GM12872 (cell line): Measurements from ENCODE around the gene IGF1R.

Experiments
- TF ChIP-seq, protein P1 (sequence below): IDR thresholded peaks from 3 replicates; pipeline ENCODE4 v1.5.1; 2011; ENCODE audit warnings: low read depth, mild to moderate bottlenecking, low read length, moderate library complexity; ENCODE audit not compliant: insufficient read depth

The IGF1R gene

DNA sequence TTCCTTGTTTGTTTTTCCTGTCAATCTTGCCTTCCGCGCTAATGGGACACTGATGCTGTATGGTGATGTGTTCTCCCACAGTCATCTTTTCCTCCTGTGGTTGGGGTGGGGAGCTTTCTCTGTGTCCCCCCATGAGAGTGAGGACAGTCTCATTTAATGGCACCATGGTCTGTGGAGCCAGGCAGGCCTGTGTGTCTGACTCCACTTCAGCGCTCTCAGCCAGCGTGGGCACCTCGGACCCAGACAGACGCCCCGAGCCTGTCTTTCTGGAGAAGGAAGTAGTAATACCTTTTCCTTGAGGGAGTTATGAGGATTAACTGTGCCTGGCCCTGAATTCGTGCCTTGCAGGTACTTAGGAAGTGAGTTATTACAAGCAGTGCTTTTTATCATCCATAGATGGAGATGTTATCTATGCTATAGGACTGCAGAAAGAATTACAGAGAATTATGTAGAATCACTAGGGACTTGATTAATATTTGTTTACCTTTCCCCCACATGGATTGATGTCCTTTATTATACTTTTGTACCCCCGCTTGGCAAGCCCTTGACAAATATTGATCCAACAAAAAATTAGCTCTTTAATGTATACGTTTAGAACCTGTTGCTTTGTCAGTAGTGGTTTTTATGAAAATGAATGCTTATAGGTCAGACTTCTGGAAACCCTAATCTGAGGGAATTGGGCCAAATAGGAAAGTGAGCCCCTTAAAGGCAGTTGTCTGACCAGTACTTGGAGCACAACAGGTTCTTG lies 206.9 kb downstream of the IGF1R start:
- TF ChIP-seq, protein P1, sequence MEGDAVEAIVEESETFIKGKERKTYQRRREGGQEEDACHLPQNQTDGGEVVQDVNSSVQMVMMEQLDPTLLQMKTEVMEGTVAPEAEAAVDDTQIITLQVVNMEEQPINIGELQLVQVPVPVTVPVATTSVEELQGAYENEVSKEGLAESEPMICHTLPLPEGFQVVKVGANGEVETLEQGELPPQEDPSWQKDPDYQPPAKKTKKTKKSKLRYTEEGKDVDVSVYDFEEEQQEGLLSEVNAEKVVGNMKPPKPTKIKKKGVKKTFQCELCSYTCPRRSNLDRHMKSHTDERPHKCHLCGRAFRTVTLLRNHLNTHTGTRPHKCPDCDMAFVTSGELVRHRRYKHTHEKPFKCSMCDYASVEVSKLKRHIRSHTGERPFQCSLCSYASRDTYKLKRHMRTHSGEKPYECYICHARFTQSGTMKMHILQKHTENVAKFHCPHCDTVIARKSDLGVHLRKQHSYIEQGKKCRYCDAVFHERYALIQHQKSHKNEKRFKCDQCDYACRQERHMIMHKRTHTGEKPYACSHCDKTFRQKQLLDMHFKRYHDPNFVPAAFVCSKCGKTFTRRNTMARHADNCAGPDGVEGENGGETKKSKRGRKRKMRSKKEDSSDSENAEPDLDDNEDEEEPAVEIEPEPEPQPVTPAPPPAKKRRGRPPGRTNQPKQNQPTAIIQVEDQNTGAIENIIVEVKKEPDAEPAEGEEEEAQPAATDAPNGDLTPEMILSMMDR = no peak

DNA sequence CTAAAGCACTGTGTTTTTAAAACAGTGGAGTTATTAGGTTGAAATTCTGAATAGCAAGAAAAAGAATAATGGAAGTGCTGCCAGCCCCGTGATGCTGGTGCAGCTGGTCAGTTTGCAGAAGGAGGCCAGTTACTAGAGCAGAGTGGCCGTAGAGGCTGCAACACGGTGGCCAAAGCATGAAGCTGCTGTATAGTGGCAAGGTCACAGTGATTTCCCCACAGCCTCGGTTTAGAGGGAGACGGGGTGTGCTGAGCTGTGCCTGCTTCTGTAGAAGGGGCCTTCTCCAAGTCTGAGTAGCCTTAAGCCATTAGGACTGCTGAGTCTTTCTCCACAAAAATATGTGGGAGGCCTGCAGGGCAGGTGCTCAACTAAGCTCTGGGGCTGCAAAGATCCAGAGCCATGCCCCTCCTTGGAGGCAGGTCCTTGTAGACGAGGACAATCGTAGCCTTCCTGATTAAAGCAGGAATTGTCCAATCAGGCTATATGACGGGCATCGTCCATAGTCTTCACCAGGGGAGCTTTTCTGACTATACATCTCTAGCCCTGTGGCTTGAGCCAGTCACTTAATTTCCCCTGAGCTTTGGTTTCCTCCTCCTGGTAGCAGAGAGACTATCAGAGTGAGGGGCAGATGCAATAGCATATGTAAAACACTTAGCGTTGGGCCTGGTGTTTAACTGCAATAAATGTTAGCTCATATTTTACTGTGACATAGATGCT lies 207.6 kb downstream of the IGF1R start:
- TF ChIP-seq, protein P1 = no peak

DNA sequence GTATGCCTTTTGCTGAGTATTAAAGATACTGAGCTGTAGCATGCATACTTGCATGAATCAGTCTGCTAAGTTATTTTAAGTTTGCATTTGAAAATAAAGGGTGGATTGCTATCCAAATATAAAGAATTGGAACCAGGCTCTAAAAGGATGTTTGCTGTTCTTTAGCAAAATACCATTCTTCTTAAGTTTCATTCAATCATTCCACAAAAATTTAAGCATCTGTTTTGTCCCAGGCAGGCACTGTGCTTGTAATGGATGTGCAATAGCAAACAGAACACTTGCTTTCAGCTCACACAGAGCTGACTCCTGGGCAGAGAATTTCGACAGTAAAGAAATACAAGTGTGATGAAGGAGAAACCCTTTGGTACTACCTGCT lies 208.2 kb downstream of the IGF1R start:
- TF ChIP-seq, protein P1 = no peak

DNA sequence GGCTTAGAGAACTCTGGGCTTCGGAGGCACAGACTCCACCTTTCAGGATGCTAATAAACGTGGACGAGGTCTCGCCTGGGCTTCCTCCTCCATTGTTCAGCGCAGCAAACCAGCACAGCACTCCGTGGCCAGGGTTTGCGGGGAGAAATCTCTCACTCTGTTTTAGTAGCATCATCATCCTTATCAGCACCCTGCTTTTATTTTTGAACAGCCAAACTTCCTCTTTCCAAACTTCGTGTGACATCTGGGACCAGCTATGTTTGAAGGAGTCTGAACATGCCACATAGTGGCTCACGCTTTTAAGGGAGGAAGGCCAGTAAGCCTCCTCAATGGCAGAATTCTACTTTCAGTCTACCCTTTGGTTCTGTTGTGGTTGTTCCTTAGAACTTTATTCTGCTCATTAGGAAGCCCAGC lies 210.3 kb downstream of the IGF1R start:
- TF ChIP-seq, protein P1 = no peak

DNA sequence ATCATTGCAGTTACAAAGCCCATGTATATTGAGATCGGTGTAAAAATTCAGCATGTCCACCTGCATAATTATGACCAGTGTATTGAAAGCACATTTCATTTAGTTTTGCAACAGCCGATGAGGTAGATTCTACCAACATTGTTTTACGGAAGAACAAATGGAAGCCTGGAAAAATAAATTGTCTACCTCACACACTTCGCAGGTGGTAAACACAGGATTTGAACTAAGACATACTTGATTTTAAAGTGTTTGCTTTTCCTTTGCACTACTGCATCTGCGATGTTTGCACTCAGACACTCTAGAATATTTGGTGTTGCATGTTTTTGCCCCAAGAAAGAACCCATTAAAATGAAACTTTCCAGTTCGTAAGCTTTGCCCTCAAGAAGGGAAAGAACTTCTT lies 210.8 kb downstream of the IGF1R start:
- TF ChIP-seq, protein P1 = no peak

DNA sequence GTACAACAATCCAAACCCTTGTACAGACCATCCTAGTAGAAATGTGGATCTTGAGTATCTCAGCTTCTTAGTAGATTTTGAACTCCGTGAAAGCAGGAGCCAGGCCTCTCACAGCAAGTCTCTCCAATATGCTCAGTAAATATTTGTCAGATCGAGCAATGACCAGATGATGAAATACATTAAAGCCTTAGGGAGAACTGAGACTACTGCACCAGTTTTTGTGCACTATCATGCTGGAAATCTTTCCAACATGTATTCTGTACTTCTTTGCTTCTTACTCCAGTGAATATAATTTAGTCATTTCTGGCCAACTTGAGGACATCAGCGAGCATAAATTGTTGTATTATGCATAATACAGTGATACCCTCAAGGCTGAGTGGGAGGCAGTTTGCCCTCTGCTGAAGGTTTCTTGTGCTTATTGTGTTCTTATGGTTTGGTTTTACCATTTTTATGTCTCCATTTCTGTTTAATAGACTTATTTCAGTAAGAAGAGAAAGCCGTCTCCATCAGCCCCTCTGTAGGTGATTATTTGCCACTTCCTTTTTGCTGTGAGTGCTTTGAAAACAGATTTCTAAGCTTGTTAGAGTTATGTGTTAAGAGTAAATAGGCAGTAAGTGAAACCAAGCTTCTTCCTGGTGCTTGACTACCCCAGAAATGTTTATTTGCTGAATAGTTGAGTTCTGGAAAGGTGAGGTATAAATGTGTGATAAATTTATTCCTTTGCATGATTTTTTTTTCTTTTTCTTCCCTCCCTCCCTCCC lies 212.1 kb downstream of the IGF1R start:
- TF ChIP-seq, protein P1 = no peak

DNA sequence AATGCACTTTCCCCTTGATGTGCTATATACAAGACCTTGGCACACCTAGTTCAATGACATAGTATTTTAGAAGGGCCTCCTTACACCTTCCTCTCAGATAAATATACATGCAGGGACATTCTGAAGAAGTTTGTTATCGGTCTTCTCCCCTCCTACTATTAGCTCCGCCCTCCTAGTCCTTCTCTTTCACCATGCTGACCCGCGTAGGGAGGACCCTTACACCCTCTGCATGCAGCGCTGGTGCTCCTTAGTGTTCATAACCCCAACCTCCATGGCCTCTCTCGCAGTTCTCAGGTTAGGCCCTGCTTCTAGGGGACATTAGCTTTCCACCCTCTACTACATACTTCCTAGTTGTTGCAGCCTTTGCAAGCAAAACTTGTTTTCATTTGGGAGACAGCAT lies 212.8 kb downstream of the IGF1R start:
- TF ChIP-seq, protein P1 = no peak
